Ureter (tissue), 1 donor: ENCODE data around the gene RHBDF2. TPM values are rescaled to one million over a fixed set of nuclear protein-coding genes. Genes with fewer than 3 reads are reported as not detected.
"Not testable (repeated sequence)": the region's sequence is repeated elsewhere in the genome, so short reads cannot be mapped to it uniquely, and the experiment has no call there.

ENCODE experiments used
- DNase-seq: peaks from one replicate; pipeline ENCODE4 v3.0.0-alpha.2; 2020; ENCODE audit warnings: low spot score
- total RNA-seq: library from RNA; stranded (reverse); gene quantifications from one replicate; pipeline ENCODE4 v1.2.4, GENCODE V29; 2023
- donor health status: DM: yes; HTN: yes; CAD: no.

Gene RHBDF2
- total RNA-seq, 1 donor from 2014 or later, result 41.6 TPM

DNA sequence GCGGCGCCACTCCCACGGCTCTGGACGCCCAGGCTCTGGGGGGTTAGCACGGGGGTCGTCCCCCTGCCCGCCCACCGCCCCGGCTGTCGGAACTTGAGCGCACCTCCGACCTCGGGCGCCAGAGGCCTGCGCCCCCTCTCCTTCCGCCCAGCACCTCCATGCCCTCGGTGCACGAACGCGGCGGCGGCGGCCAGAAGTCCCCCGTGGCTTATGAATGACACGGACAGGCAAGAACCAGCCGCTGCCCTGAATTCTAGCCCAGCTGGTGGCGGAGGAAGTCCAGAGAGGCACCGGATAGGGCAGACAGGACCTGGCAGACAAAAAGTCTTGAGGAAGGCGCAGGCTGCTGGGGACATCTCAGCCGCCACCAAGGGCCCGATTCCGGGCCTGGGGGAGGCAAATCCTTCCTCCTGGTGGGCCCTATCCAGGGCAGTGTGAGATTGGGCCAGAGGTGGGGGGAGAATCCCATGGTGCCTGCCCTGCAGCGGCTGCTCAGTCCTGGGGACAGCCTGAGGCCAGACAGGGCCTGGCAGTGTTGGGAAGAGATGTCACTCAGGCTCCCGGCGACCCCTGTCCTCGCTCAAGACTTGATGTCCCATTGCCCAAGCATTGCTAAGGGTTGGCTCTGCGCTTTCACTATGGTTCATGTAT is 37.2 kb upstream of the RHBDF2 start:
- no peak for DNase-seq

DNA sequence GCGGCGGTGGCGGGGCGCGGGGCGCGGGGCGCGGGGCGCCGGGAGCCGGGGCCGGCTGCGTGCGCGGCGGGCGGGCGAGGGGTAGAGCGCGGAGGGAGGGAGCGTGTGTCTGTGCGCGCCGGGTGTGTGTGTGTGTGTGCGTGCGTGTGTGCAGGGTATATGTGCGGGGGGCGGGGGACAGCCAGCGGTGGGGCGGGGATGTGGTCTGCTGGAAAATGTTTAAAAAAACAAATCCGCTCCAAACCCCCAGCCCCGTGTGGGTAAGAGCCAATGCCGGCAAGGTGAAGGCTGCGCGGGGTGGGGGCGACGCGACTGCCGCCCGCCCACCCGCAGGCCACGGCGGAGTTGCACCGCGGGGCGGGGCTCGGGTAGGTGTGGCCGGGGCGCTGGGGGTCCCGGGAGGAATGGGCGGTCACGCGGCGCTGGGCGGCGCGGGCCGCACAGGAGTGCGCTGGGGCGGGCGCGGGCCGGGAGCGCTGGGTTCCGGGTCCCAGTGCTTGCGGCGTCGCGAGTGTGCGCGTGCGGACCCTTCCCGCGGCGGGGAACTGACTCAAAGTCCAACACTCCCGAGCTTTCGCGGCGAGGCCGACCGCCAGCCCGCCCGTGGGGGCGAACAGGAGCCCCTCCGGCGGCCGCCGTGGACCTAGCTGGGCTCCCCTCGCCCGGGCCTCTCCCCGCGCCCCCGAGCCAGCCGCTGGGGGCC is 36.5 kb upstream of the RHBDF2 start, which contains the start of gene CYGB:
CYGB (minus strand) TSS at position 132 of the 703 bp plus-strand sequence. CDS start 167 bp downstream, outside the sequence.
- DNase-seq, result no peak

DNA sequence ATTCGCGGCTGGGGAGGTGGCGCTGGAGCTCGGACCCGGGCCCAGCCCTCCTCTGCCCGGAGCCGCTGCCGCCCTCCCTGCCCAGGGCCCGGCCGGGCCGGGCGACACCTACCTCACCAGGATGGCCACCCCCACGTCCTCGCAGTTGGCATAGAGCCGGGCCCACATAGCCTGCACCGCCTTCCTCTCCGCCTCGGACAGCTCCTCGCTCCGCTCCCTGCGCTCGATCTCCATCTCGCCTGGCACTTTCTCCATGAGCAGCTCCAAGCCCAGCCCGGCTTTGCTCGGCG is 36.0 kb upstream of the RHBDF2 start:
- DNase-seq, result no peak

DNA sequence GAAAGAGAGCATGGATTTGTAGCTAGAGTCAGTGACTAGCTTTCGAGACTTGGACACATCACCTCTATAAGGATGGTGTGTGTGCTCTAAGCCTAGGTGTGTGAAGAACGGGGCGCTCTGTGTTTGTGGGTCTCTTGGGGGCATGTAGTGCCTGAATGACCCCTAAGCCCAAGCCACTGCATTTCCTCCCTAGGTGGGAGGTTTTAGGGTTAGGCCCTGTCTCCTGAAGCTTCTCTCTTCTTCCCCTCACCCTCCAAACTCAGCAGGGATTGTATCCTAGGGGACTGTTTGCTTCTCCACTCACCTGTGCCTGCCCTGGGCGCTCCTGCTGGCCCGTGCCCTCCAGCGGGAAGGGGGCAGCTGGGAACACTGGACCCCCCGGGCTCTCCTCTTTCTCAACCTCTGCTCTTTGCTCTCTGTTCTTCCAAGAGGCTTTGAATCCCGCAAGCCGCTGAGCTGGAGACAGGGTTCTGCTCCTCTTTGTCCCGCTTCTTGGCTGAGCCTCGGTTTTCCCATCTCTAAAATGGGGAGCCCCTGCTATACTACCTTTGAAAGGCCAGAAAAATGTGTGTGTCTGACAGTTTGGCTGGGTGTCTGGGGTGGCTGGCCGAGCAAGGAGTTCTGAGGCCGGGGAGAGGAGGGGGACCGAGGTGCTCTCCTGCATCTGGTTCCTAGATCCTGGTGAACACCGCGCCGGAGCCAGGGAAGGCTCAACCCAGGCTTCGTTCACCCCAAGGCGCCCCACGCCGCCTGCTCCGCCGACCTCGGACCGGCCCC is 35.5 kb upstream of the RHBDF2 start:
- DNase-seq, result no peak

DNA sequence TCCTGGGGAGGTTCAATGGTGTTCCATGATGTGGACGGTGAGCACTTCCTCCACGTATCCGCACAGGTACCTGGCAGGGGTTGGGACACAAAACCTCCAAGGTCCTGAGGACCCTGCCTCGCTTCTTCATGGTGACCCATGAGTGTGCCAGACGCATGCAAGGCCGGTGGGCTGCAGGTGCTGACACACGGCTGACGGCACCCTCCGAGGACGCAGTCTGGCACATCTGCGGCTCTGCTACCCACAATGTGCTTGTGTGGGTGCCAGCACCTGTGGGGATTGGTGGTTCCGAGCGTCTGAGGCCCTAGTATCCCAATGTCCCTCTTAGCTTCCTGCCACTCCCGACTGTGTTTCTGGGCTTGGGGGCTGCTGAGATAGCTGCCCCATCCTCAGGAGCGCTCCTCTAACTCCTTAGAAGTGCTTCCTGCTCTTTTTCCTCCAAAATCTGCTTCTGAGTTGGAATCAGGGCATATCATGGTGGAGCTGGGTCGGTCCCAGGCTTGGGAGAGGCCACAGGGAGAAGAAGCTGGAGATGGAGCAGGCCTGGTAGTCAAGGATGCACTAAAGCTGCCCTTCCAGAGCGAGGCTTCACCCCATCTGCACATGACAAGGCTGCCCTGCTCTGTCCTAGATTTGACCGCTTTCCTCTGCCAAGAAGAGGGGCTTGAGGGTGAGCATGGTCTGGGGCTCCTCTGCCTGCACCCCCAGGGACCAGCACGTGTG is 34.7 kb upstream of the RHBDF2 start:
- DNase-seq, result no peak

DNA sequence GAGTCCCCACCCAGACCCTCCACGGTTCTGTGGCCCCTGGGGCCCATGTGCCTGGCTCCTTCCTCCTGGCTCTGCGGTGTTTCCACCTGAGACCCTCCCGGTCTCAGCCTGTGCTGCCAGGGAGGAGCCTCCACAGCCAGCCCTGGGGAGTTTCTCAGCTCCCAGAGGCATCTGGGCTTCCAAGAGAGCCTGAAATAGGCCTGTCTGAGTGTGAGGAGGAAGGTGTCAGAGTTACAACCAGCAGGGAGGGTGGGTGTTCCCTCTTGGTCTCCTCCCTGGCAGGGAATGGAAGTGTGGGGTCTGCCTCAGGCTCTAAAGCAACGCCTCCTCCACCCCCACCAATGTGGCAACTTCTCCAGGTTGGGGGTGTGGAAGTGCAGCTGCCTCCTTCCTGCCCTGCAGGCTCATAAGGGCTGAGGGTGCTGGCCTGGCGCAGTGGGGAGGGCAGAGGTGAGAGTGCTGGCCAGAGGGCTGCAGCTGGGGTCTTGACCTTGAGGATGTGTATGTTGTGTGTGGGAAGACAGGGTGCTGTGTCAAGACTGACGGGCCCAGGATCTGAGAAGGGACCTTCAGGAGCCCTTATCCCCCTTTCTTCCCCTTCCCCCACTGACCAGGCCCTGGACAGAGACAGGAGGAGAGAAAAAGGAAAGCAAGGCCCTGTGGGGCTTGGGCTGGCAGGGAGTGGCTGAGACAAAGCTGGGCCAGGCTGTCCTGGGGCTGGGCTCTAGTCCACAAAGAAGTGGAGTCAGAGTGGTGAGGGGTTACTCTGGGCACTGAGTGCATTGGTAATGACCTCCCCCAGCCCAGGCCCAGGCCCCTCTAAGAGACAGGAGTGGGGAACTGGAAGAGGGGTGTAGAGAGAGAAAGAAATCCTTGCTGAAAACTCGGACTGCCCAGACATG is 33.9 kb upstream of the RHBDF2 start:
- no peak for DNase-seq

DNA sequence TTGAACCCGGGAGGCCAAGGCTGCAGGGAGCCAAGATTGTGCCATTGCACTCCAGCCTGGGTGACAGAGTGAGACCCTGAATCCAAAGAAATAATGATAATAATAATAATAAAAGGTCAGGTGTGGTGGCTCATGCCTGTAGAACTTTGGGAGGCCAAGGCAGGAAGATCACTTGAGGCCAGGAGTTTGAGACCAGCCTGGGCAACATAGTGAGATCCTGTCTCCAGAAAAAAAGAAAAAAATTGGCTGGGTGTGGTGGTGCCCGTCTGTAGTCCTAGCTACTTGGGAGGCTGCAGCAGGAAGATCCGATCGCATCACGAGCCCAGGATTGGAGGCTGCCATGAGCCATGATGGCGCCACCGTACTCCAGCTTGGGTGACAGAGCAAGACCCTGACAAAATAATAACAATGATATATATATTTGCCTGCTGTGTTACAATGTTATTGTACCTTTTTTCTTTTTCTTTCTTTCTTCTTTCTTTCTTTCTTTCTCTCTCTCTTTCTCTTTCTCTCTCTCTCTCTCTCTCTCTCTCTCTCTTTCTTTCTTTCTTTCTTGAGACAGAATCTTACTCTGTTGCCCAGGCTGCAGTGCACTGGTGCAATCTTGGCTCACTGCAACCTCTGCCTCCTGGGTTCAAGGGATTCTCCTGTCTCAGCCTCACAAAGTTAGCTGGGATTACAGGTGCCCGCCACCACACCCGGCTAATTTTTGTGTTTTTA is 32.6 kb upstream of the RHBDF2 start:
- DNase-seq, result not testable (repeated sequence)

DNA sequence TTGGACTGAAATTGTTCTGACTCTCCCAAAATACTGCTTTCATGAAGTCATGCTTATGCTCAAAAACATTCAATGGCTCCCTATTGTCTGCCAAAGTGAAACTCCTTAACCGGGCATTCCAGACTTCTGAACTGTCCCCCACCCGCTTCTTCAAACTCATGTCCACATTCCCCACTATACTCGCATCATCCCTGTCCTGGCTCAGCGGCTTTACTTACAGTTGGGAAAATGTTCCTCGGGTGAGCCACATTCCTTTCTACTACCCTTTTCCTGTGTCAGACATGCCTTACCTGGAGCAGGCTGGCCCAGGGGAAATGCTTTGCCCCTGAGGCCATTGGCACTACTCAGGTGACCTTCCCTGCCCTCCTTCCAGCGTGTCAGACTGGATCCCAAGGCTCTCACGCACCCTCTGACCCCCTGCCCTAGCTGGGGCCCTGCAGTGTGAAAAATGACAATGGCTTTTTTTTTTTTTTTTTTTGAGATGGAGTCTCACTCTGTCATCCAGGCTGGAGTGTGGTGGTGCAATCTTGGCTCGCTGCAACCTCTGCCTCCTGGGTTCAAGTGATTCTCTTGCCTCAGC is 30.9 kb upstream of the RHBDF2 start:
- DNase-seq, result no peak

DNA sequence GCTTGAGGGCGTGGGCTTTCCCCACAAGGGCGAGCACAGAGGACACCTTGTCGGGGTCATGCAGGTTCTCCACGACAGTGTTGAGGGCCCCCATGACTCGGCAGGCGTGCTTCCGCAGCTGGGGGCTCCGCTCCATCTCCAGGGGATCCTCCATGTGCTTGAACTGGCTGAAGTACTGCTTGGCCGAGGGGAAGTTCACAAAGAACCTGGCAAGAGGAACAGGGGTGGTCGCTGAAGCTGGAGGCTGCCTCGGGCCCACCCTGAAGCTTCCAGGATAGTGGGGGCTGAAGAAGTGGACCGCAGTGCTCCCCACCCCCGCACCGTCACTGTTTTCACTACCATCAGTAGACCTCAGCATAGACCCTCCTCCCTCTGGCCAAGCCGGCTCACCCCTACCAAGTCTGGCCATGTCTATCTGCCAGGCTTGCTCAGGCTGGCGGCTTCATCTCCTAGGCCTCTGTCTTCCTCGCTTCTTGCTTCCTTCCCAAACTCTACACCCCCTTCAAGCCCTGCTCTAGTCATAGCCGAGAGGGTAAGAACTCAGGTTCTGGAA is 30.3 kb upstream of the RHBDF2 start:
- no peak for DNase-seq

DNA sequence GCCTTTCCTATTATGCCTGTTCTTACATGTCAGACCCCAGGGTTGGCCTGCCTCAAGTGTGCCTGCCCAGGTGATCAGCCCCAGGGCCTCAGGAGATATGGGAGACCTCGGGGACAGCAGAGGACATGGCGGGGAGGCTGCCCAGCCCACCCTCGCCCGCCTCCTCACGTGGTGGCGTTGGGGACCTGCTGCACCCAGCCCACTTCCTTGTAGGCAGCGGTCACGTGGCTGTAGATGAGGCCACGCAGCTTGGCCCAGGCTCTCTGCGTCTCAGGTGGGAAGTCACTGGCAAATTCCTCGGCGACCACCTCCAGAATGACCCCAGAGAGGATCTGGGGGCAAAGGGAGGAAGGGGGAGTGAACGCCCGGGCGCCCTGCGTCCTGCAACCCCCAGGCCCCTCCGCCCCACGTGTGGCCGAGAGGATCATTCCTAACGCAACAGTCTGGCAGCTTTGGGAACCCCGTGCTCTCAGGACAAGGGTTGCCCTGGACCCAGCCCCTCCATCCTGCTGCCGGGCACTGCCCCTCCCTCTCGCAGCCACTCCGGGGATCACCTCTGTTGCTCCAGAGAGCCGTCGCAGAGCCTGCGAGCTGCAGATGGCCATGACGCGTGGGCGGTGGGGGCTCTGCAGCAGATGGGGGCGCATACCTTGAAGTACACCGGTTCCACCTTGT is 29.7 kb upstream of the RHBDF2 start:
- DNase-seq, result no peak

DNA sequence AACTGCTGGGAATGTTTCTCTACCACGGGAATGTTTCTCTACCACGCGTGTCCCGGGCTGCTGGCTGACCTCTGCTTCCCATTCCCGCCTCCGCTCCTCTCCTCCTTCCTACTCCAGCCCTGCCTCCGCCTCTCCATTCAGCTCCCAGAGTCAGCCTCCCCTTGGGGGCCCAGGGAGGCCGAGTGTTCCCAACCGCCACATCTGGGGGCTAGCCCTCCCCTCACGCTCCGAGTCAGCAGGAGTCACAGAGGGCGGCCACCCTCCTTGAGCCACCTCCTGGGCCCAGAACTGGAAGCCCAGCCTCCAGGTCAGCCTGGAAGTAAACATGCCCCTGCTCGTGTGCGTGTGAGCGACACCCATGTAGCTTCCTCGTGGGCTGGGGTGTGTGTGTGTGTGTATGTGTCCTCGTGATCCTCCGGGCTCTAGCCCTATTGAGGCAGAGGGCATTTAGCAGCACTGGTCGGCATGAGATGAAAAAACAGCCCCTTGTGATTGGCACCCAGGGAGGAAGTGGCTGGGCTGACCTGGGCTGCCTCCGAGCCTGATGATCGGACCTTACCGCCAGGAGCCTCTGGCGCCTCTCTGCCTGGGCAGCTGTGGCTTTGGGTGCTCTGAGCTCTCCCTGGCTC is 29.0 kb upstream of the RHBDF2 start:
- DNase-seq, result peak; percentile 85

DNA sequence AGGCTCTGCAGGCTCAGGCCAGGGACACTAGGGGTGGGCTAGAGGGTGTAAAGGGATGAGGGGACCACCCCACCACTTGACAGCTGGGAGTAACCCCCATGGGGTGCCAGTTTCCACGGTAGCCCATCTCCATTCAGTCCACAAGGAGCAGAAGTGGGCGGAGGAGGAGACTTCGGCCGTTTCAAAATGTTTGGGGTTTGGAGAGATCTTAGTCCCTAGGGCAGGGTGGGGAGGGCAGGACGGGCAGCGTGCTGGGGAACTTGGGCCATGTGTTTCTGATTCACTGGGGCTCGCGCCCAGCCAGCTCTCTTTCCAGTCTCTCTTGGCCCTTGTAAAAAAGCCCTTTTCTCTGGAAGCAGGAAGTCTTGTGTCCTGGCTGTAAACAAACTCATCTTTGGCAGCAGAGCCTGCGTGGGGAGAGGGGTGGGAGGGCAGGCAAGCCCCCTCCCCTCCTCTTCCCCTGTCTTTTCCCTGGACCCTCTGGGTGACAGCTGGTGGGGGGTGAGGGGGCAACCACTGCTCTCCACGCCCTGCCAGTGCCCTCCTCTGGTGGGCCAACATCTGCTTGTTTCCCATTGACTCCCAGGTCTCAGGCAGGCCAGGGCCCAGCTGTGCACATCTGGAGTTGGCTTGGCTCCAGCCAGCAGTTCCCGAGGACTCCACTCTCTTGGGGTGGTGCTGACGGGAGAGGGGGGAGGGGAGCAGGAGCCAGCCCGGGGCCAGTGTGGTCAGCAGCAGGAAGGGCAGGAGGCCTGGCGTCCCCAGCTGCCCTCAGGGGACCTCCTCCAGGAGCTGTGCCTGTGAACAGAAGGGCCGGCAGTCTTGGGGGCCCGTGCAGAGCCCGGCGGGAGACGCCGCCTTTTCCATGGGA is 28.2 kb upstream of the RHBDF2 start:
- peak; percentile 84 for DNase-seq

DNA sequence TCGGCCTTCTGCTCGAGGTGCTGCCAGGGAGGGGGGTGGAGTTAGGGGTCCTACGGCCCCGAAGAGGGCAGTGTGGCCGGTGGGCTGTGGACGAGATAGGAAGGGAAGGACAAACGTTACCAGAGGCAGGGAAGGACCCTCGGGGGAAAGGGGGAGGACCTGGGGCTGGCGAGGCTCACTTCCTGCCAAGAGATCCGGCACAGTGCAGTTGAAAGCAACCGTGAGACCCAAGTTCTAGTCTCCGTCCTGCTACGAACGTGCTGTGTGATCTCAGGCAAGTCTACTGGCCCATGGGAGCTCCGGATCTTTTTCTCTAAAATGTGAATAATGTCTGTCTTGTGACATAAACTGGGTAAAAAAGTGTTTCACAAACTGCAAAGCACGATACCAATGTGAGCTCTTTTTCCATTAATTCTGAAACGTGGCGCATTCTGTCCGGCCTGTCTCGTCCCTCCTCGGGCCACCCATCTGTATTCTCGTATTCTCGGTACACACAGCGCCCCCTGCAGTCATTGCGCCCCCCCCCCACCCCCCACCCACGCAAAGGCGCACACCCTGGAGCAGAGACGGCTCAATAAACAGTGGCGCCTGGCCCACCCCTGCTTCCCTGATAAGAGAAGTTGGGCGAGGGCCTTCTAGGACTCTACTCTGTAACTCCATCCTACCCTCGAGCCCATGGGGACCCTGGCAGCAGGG is 27.5 kb upstream of the RHBDF2 start:
- no peak for DNase-seq

DNA sequence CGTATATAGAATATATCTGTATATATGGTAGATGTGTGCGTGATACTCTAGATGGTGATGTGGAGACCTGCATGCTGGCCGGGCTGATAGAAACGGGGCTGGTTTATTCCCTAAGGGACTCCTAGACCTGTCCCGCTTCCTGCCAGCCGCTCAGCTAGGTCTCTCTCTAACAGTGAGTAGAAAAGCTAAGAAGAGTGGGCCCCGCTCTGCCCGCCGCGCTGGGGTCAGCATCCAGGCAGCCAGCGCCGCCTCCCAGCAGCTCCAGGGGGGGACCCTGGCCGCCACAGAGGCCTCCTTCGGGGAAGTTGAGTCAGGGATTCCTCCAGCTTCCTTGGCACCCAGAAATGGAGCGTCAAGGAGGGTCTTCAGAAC is 26.9 kb upstream of the RHBDF2 start:
- DNase-seq, result no peak

DNA sequence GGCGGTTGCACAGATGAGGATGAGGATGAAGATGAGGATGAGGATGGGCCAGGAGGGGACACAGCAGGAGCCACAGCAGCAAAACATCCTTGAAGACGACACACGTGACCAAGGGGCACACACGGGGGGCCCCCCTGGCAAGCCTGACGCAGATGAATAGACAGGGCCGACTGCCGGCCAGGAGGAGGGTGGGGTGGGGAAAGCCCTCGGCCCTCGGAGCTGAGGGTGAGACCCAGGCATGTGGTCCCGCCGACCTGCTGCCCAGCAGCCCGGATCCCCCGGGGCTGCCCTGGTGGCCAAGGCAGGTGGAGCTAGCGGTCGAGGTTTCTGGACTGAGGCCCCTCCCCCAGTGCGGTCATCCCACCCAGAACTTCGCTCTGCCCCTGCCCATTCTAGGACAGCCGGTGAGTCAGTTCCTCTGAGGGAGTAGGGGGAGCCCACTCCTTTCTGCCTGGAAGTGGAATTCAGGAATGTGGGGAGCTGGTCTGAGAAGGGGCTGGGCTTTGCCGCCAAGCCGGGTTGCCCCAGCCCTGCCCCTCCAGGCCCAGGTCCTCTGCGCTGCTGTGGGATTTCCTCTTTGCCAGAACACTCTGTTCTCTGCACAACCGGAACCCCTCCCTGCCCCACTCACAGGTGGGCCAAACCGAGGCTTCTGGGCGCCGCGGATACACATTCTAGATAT is 26.3 kb upstream of the RHBDF2 start:
- DNase-seq, result peak; percentile 72

DNA sequence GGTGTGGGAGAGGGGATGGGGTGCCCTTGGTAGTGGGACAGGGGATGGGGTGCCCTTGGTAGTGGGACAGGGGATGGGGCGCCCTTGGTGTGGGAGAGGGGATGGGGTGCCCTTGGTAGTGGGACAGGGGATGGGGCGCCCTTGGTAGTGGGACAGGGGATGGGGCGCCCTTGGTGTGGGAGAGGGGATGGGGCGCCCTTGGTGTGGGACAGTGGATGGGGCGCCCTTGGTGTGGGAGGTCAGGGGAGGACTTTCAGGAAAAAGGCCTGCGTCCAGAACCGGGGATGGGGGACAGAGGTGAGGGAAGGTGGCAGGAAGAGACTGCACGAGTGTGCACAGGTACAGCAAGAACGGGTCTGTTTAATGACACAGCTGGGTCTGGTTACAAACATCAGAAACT is 25.8 kb upstream of the RHBDF2 start:
- DNase-seq, result not testable (repeated sequence)

DNA sequence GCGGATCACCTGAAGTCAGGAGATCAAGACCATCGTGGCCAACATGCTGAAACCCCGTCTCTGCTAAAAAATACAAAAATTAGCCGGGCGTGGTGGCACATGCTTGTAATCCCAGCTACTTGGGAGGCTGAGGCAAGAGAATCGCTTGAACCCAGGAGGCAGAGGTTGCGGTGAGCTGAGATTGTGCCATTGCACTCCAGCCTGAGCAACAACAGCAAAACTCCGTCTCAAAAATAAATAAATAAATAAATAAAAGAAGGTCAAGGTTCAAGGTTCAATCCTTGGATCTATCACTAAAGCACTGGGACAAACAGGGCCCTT is 24.2 kb upstream of the RHBDF2 start:
- DNase-seq, result not testable (repeated sequence)
